ENCODE results near the gene SLC47A1. TPM values are rescaled to one million over a fixed set of nuclear protein-coding genes. Genes with fewer than 3 reads are reported as not detected.

SLC47A1 gene
- total RNA-seq, 4 donors from 2014 or later: 6.2 to 28.5 (median 18.4) TPM

- Histone ChIP-seq H3K36me3 (no peaks in the 10 kb centered on the region), H3K9me3 (peaks cover 0 to 10% of the 10 kb centered on the region in 2 donors), H3K27ac (peak overlapping the region; percentile 69 to 85), H3K4me1 (no peaks in the 10 kb centered on the region), H3K4me3 (no peak overlapping the region), H3K27me3 (no peaks in the 10 kb centered on the region)
- intact Hi-C loops (cut with DNase I; ENCODE audit: low total_unique reads): no loop called here
- no peak for TF ChIP-seq CTCF (IDR thresholded peaks at IDR 0.05)
- TF ChIP-seq POLR2A (IDR thresholded peaks at IDR 0.05): no peak
- peak; percentile 25 to 37 for DNase-seq
These were observed 80.3 kb downstream of the SLC47A1 start for GRCh38 chr17:19613979-19614378.

GRCh38 chr17:19614900-19615299 lies 81.2 kb downstream of the SLC47A1 start:
- DNase-seq: no peak
- Histone ChIP-seq H3K27ac (peak overlapping the region; percentile 69 to 85), H3K27me3 (no peaks in the 10 kb centered on the region), H3K4me1 (no peaks in the 10 kb centered on the region), H3K9me3 (peaks cover 0 to 19% of the 10 kb centered on the region in 2 donors), H3K4me3 (no peak overlapping the region), H3K36me3 (no peaks in the 10 kb centered on the region)
- intact Hi-C loops (cut with DNase I; ENCODE audit: low total_unique reads): no loop called here
- TF ChIP-seq CTCF (IDR thresholded peaks at IDR 0.05): no peak
- no peak for TF ChIP-seq POLR2A (IDR thresholded peaks at IDR 0.05)

- Histone ChIP-seq H3K27me3 (no peaks in the 10 kb centered on the region), H3K36me3 (no peaks in the 10 kb centered on the region), H3K9me3 (peaks cover 0 to 33% of the 10 kb centered on the region in 2 donors), H3K27ac (no peak overlapping the region), H3K4me1 (no peaks in the 10 kb centered on the region), H3K4me3 (no peak overlapping the region)
- TF ChIP-seq POLR2A (IDR thresholded peaks at IDR 0.05): no peak
- TF ChIP-seq CTCF (IDR thresholded peaks at IDR 0.05): no peak
- no peak for DNase-seq
- intact Hi-C loops (cut with DNase I; ENCODE audit: low total_unique reads): no loop called here
These were observed 84.4 kb downstream of the SLC47A1 start for GRCh38 chr17:19618015-19618414.

GRCh38 chr17:19619705-19620325 lies 86.2 kb downstream of the SLC47A1 start:
- no peak for DNase-seq
- H3K4me1 ChIP-seq: no peaks in the 10 kb centered on the region
- H3K36me3 ChIP-seq: no peaks in the 10 kb centered on the region
- peaks cover 0 to 33% of the 10 kb centered on the region in 2 donors for H3K9me3 ChIP-seq
- intact Hi-C loops (cut with DNase I; ENCODE audit: low total_unique reads): no loop called here
- no peak overlapping the region for H3K27ac ChIP-seq
- H3K4me3 ChIP-seq: no peak overlapping the region
- TF ChIP-seq POLR2A (IDR thresholded peaks at IDR 0.05) (no peak), CTCF (IDR thresholded peaks at IDR 0.05) (no peak)
- H3K27me3 ChIP-seq: no peaks in the 10 kb centered on the region

- TF ChIP-seq POLR2A (IDR thresholded peaks at IDR 0.05) (no peak), CTCF (IDR thresholded peaks at IDR 0.05) (no peak)
- DNase-seq: no peak
- Histone ChIP-seq H3K36me3 (no peaks in the 10 kb centered on the region), H3K4me3 (no peak overlapping the region), H3K4me1 (no peaks in the 10 kb centered on the region), H3K27ac (no peak overlapping the region), H3K9me3 (peaks cover 0 to 33% of the 10 kb centered on the region in 2 donors), H3K27me3 (no peaks in the 10 kb centered on the region)
- intact Hi-C loops (cut with DNase I; ENCODE audit: low total_unique reads): no loop called here
These were observed 88.0 kb downstream of the SLC47A1 start for GRCh38 chr17:19621697-19622096.
